GM10248 (cell line): ENCODE results near the gene HOXD12.

Experiments used
- CTCF ChIA-PET: fragments of 300-600 bp; sonication (Branson Sonifier 250); formaldehyde crosslinking; extraction: SDS; loops from one replicate; lab custom pipeline; 2021; ENCODE audit warnings: antibody characterized with exemption; lab: Yijun Ruan, JAX
- POLR2A ChIA-PET: fragments of 350-650 bp; sonication (Branson Sonifier 250); formaldehyde crosslinking; extraction: SDS; loops from one replicate; lab custom pipeline; 2020; ENCODE audit warnings: antibody characterized with exemption; lab: Yijun Ruan, JAX
- DNase-seq: peaks from one replicate; pipeline ENCODE4 v3.0.0; 2012; ENCODE audit errors: extremely low spot score
- TF ChIP-seq, protein P1 (sequence below): IDR thresholded peaks from 2 replicates; pipeline ENCODE4 v1.5.1; 2012; ENCODE audit warnings: mild to moderate bottlenecking, low read depth; ENCODE audit errors: extremely low read depth, missing control alignments, control extremely low read depth

Gene HOXD12

DNA sequence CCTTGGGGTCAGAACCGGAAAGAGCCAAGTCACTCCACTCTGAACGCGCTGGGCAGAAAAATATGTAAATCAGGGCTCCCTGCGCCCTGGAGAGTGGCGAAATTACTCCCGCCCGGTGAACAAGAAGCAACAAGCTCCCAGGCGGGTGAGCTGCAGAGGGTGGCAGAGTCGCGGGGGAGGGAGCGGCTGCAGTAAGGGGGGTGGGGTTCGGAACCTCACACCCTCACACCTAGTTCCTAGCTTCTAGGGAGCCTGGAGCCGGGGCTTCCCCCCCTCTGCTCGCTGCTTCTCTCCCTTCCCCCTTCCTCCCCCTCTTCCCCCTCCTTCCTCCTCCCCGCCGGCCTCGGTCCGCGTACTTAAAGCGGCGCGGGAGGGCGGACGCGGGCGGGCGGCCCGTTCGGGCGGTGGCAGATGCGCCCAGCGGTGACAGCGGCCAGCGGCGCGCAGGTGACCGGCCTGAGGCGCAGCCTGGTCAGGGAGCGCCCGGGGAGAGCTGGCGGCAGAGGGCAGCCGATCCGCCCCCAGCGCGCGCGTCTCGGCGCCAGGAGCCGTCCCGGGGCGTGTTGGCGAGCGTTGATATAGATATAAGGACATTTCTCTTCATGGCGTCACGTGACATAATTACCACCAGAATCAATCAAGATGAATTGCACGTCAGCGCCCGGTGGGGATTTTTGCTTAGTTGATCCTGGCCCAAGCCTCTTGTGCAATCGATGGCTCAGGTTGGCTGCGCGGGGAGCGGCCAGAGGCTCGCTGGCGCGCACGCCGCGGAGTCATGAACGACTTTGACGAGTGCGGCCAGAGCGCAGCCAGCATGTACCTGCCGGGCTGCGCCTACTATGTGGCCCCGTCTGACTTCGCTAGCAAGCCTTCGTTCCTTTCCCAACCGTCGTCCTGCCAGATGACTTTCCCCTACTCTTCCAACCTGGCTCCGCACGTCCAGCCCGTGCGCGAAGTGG lies 7.3 kb downstream of the HOXD12 start, which contains the start of gene HOXD11:
Gene HOXD11, plus strand, starts transcription at position 700 of the 959 bp plus-strand sequence. Its CDS starts 76 bp downstream, at position 776.
- no peak for DNase-seq
- TF ChIP-seq, protein P1, sequence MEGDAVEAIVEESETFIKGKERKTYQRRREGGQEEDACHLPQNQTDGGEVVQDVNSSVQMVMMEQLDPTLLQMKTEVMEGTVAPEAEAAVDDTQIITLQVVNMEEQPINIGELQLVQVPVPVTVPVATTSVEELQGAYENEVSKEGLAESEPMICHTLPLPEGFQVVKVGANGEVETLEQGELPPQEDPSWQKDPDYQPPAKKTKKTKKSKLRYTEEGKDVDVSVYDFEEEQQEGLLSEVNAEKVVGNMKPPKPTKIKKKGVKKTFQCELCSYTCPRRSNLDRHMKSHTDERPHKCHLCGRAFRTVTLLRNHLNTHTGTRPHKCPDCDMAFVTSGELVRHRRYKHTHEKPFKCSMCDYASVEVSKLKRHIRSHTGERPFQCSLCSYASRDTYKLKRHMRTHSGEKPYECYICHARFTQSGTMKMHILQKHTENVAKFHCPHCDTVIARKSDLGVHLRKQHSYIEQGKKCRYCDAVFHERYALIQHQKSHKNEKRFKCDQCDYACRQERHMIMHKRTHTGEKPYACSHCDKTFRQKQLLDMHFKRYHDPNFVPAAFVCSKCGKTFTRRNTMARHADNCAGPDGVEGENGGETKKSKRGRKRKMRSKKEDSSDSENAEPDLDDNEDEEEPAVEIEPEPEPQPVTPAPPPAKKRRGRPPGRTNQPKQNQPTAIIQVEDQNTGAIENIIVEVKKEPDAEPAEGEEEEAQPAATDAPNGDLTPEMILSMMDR: no peak
- POLR2A ChIA-PET: no interaction called here
- CTCF ChIA-PET: no interaction called here

DNA sequence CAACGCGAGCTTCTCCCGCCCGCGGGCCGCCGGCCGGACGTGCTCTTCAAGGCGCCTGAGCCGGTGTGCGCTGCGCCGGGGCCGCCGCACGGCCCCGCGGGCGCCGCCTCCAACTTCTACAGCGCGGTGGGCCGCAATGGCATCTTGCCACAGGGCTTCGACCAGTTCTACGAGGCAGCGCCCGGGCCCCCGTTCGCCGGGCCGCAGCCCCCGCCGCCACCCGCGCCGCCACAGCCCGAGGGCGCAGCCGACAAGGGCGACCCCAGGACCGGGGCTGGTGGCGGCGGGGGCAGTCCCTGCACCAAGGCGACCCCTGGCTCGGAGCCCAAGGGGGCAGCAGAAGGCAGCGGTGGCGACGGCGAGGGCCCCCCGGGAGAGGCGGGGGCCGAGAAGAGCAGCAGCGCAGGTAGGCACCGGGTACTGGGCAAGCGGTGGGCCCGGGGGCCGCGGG lies 8.2 kb downstream of the HOXD12 start:
- TF ChIP-seq, protein P1: no peak
- POLR2A ChIA-PET: no interaction called here
- no peak for DNase-seq
- CTCF ChIA-PET: no interaction called here

DNA sequence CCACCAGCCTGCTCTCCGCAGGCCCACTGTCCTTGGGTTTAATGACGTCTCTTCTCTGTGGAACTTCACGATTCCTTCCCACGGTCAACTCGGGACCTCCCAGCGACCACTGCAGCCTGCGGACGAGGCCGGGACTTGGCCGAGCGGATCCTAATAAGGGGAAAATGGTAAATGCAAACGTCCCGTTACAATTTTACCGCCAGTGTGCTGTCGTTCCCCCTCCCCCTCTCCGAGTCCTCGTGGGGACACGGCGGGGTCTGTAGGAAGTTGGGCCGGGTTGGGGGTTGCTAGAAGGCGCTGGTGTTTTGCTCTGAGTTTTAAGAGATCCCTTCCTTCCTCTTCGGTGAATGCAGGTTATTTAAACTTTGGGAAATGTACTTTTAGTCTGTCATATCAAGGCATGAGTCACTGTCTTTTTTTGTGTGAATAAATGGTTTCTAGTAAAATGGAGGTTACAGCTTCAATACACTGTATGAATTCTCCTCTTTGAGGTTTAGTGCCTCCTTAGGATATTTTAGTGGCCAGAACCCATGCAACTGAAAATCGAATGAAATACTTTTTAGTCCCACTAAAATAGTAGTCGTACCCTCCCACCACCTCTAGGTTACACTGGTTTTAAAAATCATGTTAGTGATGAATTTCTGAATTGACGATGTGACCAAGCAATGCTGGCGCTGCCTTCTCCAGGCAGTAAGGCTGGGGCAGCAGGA lies 9.8 kb downstream of the HOXD12 start:
- DNase-seq: no peak
- ChIA-PET CTCF (interaction anchor here (1.0 to 2.4 kb wide), 8 partner anchors 12 to 529 kb away, joined by 3 to 19 read pairs (median 5); no protein-coding TSS in a partner anchor), POLR2A (no interaction called here)
- TF ChIP-seq, protein P1: no peak

DNA sequence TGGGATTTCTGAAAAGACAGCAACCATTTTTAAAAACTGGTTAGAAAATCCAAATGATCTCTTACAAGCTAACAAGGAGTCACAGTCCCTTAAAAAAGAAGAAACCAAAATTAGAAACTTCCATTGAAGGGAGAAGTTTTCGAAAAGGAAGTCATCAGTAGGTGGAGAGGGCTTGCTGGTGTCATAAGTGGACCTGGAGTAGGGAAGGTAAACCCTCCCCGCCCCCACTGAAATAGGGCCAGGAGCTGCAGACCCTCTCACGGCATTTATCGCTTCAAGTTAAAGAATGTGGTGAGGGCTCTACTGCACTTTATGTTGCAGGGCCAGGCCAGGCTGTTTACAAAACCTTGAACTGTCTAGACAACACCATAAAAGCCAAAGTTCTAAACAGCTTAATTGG lies 10.4 kb downstream of the HOXD12 start:
- ChIA-PET POLR2A (no interaction called here), CTCF (interaction anchor here (1.0 to 2.4 kb wide), 13 partner anchors 8 to 542 kb away, joined by 3 to 19 read pairs (median 5); no protein-coding TSS in a partner anchor)
- no peak for DNase-seq
- TF ChIP-seq, protein P1: no peak

DNA sequence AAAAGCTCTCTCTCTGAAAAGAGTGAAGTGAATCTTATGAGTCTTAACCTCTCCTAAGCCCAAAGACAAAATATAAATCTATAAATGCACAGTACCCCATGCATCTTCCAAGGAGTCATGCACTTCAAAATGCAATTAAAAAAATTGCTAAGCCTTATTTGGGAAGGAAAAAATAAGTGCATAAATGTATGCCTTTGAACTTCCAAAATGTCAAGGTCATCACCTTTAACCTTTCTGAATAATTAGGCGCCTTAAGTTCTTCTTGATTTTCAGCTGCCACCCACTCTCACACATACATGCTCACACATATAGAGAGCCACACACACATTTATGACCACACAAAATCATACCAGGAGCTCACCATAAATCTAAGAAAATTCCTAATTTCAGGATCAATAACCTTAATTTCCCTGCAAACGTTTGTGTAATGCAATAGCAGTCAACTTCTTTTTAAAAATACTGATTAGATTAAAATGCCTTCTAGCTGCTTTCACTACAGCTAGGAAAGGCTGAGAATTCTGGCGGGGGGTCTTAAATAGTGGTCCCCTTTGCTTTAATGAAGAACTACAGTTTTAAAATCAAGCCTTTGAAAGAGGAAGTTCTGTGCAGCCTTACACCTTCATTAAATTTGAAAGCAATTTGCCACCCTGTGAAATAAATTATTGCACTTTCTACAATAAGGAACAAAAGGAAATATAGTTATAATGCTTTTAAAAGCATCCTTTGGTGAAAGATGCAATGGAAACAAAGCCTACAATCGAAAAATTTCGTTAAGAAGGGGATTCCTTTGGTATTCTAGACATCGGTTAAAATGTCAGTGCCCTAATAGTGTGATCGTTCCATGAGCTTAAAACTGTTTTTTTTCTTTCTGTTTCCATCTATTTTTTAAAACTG lies 11.1 kb downstream of the HOXD12 start:
- DNase-seq: no peak
- ChIA-PET CTCF (interaction anchor here (0.9 to 2.4 kb wide), 17 partner anchors 9 to 541 kb away, joined by 3 to 19 read pairs (median 5); no protein-coding TSS in a partner anchor), POLR2A (no interaction called here)
- TF ChIP-seq, protein P1: no peak

DNA sequence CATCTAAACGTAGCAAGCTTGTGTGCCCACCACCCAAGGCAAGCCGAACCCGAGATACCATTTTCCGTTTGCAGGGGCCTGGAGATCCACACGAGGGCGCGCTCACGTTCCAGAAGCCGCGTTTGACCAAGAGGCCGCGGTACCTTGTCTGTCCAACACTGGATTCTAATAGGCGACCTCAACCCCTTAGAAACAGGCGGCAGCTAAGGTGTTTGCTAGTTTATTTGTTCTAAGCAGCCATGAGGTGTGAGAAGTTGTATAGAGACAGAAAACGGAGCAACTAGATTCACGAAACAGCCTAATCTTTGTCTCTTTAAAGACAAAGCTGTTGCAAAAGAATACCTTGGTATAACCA lies 11.7 kb downstream of the HOXD12 start:
- CTCF ChIA-PET: interaction anchor here (0.8 to 2.4 kb wide), 15 partner anchors 9 to 541 kb away, joined by 3 to 19 read pairs (median 5); no protein-coding TSS in a partner anchor
- POLR2A ChIA-PET: no interaction called here
- DNase-seq: peak; percentile 57
- TF ChIP-seq, protein P1: peak; percentile 60
